D721Med (cell line): ENCODE results near the gene CAPRIN1.
"Not testable (repeated sequence)": the region's sequence is repeated elsewhere in the genome, so short reads cannot be mapped to it uniquely, and the experiment has no call there.

Experiments
- DNase-seq: peaks from one replicate; pipeline ENCODE4 v3.0.0; 2011; ENCODE audit warnings: low spot score; ENCODE audit not compliant: insufficient read length
- FAIRE-seq: peaks from 2 replicates; lab custom pipeline; 2011; peaks lifted over from hg19 to GRCh38; lab: Jason Lieb, UNC
- CTCF ChIP-seq: IDR thresholded peaks from 2 replicates; pipeline ENCODE4 v1.5.1; 2012; ENCODE audit warnings: mild to moderate bottlenecking, control low read depth; ENCODE audit not compliant: insufficient read depth; ENCODE audit errors: missing control alignments

CAPRIN1 gene

DNA sequence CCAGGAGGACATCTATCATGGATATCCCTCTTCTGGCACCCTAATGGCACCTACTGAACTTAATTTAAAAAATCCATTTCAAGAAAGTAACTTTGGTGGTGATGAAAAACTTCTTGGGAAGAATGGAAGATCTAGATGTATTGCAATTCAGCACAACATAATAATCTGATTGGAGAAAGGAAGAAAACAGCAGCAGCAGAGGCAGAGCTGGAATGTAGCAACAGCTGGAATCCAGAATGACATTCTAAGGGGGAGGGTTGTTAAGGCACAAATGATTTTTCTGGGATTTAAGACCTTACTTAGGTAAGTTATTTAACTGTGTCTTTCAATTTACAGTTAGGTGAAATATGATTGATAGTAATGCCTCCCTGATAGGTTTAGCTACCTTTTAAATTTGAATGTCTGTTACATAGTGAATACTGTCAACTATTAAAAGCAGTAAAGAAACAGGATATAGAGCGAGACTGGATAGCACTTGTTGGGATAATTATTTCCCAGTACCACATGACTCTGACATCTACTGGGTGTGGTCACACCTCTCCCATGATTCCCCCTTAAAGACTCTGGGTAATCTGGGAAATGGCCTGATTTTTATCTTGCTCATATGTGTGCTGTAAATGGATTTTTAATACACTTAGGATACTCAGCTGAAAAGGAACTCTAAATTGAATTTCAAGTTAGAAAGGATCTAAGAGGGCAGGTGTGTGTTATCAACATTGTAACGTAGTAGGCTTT is 11.7 kb downstream of the CAPRIN1 start:
- no peak for FAIRE-seq
- DNase-seq, result no peak

GRCh38 chr11:34064291-34064690 is 12.8 kb downstream of the CAPRIN1 start:
- no peak for DNase-seq
- no peak for TF ChIP-seq CTCF
- FAIRE-seq, result no peak

More for the DNA sequence above, 11.7 kb downstream of the CAPRIN1 start:
- TF ChIP-seq CTCF, result no peak

DNA sequence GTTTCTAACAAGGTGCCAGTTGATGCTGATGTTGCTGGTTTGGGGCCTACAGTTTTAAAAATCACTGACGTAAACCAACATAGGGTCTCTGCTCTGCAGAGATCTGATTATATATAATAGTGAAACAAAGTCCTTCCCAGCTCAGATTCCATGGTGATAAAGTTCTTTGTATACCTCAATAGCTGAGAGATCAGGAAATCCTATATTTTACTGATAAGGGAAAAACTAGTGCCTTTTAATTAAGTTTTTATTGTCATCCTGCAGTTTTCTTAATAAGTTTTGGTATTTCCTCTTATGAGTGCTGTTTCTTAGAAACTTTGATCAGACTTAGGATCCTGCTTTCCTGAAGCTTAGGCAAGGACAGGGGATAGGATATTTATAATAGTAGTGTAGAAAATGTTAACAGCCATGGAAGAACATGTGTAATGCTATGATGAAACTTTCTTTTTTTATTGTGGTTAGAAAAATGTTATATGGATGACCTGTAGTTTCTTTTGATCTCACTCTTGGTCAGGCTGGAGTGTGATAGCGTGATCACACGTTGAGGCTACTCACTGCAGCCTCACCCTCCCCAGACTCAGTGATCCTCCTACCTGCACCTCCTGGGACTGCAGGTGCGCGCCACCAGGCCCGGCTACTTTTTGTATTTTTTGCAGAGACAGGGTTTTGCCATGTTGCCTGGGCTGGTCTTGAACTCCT is 14.1 kb downstream of the CAPRIN1 start:
- FAIRE-seq, result no peak
- no peak for TF ChIP-seq CTCF
- DNase-seq, result no peak

- not testable (repeated sequence) for DNase-seq
Measured at GRCh38 chr11:34066766-34067165, 15.2 kb downstream of the CAPRIN1 start.

DNA sequence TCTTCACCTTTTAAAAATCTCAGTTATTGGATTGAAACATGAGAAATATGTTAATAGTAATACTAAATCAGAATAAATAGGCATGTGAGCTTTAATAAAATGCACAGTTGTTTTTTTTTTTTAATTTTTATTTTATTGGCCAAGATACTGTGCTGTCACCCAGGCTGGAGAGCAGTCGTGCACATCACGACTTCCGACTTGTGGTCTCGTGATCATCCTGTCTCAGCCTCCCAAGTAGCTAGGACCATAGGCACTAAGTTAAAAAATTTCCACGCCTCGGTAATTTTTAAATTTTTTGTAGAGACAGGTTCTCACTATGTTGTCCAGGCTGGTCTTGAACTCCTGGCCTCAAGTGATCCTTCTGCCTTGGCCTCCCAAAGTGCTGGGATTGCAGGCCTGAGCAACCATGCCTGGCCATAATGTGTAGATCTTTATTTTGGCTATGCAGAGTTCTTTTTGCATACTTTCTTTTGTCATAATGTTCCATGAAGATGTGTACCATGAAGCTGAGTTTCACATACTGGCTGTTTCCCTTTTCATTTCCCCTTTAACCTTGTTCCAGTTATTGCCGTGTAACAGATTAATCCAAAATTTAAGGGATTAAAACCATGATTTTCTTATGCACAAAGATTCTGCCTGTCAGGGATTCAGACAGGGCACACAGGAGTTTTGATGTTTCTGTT is 16.0 kb downstream of the CAPRIN1 start:
- FAIRE-seq, result no peak
- TF ChIP-seq CTCF, result no peak
- DNase-seq, result no peak

More at GRCh38 chr11:34066766-34067165, 15.2 kb downstream of the CAPRIN1 start:
- FAIRE-seq, result not testable (repeated sequence)

DNA sequence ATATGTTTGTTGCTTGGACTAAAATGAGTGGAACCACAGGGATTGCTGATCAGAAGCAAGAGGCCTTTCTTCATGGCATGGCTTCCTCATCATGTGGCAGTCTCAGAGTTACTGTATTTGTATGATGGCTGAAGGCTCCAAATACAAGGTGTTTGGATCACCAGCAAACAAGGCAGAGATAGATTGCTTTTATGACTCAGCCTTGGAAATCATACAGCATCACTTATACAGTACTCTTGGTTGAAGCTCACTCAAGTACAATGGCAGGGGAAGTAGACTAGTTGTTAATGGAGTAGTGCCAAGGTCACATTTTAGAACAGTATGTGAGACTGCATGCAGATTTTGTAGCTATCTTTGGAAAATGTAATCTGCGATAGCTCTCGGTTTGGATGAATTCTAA is 16.6 kb downstream of the CAPRIN1 start:
- FAIRE-seq, result no peak
- no peak for TF ChIP-seq CTCF

GRCh38 chr11:34071306-34071705 is 19.8 kb downstream of the CAPRIN1 start:
- DNase-seq, FAIRE-seq: not testable (repeated sequence)

More for the DNA sequence above, 16.6 kb downstream of the CAPRIN1 start:
- no peak for DNase-seq

- no peak for DNase-seq
Measured at GRCh38 chr11:34072041-34072440, 20.5 kb downstream of the CAPRIN1 start.

More at GRCh38 chr11:34072041-34072440, 20.5 kb downstream of the CAPRIN1 start:
- no peak for TF ChIP-seq CTCF
- FAIRE-seq, result no peak
